GM19193 (cell line): Measurements from ENCODE around the gene HIVEP3.

Source experiments
- POLR2A ChIP-seq: IDR thresholded peaks from 4 replicates; pipeline ENCODE4 v1.6.1; 2011; ENCODE audit not compliant: insufficient read depth, insufficient read length; ENCODE audit errors: extremely low read depth

Gene HIVEP3

GRCh38 chr1:41474490-41475271, 444.0 kb downstream of the HIVEP3 start:
- no peak for TF ChIP-seq POLR2A

GRCh38 chr1:41473738-41474362, 444.9 kb downstream of the HIVEP3 start:
- no peak for TF ChIP-seq POLR2A

GRCh38 chr1:41471658-41472057, 447.1 kb downstream of the HIVEP3 start:
- TF ChIP-seq POLR2A = no peak

GRCh38 chr1:41469706-41470105, 449.0 kb downstream of the HIVEP3 start:
- TF ChIP-seq POLR2A = no peak

- TF ChIP-seq POLR2A = no peak
Observed at GRCh38 chr1:41468122-41468762, 450.5 kb downstream of the HIVEP3 start.

- no peak for TF ChIP-seq POLR2A
Observed at GRCh38 chr1:41467673-41468072, 451.0 kb downstream of the HIVEP3 start.

GRCh38 chr1:41466146-41466545, 452.6 kb downstream of the HIVEP3 start:
- no peak for TF ChIP-seq POLR2A

- no peak for TF ChIP-seq POLR2A
Observed at GRCh38 chr1:41465741-41466140, 453.0 kb downstream of the HIVEP3 start.

- TF ChIP-seq POLR2A = no peak
Observed at GRCh38 chr1:41464885-41465284, 453.8 kb downstream of the HIVEP3 start.

GRCh38 chr1:41463516-41463915, 455.2 kb downstream of the HIVEP3 start:
- TF ChIP-seq POLR2A = no peak

- no peak for TF ChIP-seq POLR2A
Observed at GRCh38 chr1:41462680-41463004, 456.1 kb downstream of the HIVEP3 start.

GRCh38 chr1:41461790-41462679, 456.7 kb downstream of the HIVEP3 start:
- TF ChIP-seq POLR2A = no peak

- TF ChIP-seq POLR2A = no peak
Observed at GRCh38 chr1:41456847-41457540, 461.7 kb downstream of the HIVEP3 start.
